IMR-90 (cell line): ENCODE measurements around the gene KCNK10. TPM values are rescaled to one million over a fixed set of nuclear protein-coding genes. Genes with fewer than 3 reads are reported as not detected.

Experiments used
- ATAC-seq: fragments of 200-7000 bp; cut with Tn5 transposase; 2 replicates; pipeline ENCODE4 v1.9.1; 2020; ENCODE audit warnings: low read depth, mild to moderate bottlenecking, moderate library complexity
- BruUV-seq: library from RNA; stranded (reverse); fragments of 400-500 nt; replicated peaks from 2 replicates; lab custom pipeline; 2021; lab: Mats Ljungman, UMichigan
- CTCF ChIA-PET: fragments of 300-600 bp; formaldehyde crosslinking; extraction: SDS; loops from one replicate; lab custom pipeline; 2021; ENCODE audit warnings: antibody characterized with exemption; lab: Yijun Ruan, JAX
- POLR2A ChIA-PET: fragments of 300-600 bp; sonication (Branson Sonifier 250); formaldehyde crosslinking; loops from one replicate; lab custom pipeline; 2022; ENCODE audit warnings: antibody characterized with exemption; ENCODE audit not compliant: unreplicated experiment; lab: Charles Lee
- DNase-seq: peaks from one replicate; pipeline ENCODE4 v3.0.0; 2013
- H2AFZ ChIP-seq: replicated peaks from 2 replicates; pipeline ENCODE3; 2013; ENCODE audit warnings: low read length, mild to moderate bottlenecking; ENCODE audit not compliant: poor library complexity
- H2AK5ac ChIP-seq: 2 replicates; pipeline ENCODE4 v1.6.1; 2013; ENCODE audit warnings: low read depth, low read length, inconsistent platforms
- H2AK9ac ChIP-seq: replicated peaks from 2 replicates; pipeline ENCODE3; 2013; ENCODE audit warnings: mild to moderate bottlenecking, low read depth, low read length, moderate library complexity; ENCODE audit not compliant: poor library complexity
- H2BK120ac ChIP-seq: 2 replicates; pipeline ENCODE4 v1.6.1; 2013; ENCODE audit warnings: low read depth, low read length, inconsistent platforms
- H2BK15ac ChIP-seq: 3 replicates; pipeline ENCODE4 v1.6.1; 2013; ENCODE audit warnings: low read depth, low read length, inconsistent platforms
- H2BK20ac ChIP-seq: 2 replicates; pipeline ENCODE4 v1.6.1; 2013; ENCODE audit warnings: low read depth, mild to moderate bottlenecking, inconsistent platforms, low read length, moderate library complexity
- H2BK5ac ChIP-seq: 2 replicates; pipeline ENCODE4 v1.6.1; 2013; ENCODE audit warnings: mild to moderate bottlenecking, low read depth, low read length, inconsistent platforms; ENCODE audit not compliant: poor library complexity, severe bottlenecking
- H3K14ac ChIP-seq: replicated peaks from 2 replicates; pipeline ENCODE4 v1.6.1; 2013; ENCODE audit warnings: low read depth, low read length, inconsistent platforms
- H3K18ac ChIP-seq: 2 replicates; pipeline ENCODE4 v1.6.1; 2013; ENCODE audit warnings: low read depth, low read length, control low read depth
- H3K23ac ChIP-seq: 2 replicates; pipeline ENCODE4 v1.6.1; 2013; ENCODE audit warnings: low read depth, low read length, inconsistent platforms
- H3K27ac ChIP-seq: 2 replicates; pipeline ENCODE4 v1.5.1; 2013; ENCODE audit warnings: mild to moderate bottlenecking, control low read depth, low read length; ENCODE audit not compliant: insufficient read depth
- H3K27me3 ChIP-seq: 2 replicates; pipeline ENCODE4 v1.6.1; 2013; ENCODE audit warnings: low read length; ENCODE audit not compliant: control insufficient read depth, insufficient read depth
- H3K36me3 ChIP-seq: 2 replicates; pipeline ENCODE4 v1.6.1; 2013; ENCODE audit warnings: low read length, mixed read lengths; ENCODE audit not compliant: control insufficient read depth, insufficient read depth
- H3K4ac ChIP-seq: 2 replicates; pipeline ENCODE4 v1.6.1; 2013; ENCODE audit warnings: low read depth, low read length, inconsistent platforms
- H3K4me1 ChIP-seq: 2 replicates; pipeline ENCODE4 v1.6.1; 2013; ENCODE audit warnings: low read length, mixed read lengths; ENCODE audit not compliant: control insufficient read depth, insufficient read depth
- H3K4me2 ChIP-seq: 2 replicates; pipeline ENCODE4 v1.6.1; 2013; ENCODE audit warnings: low read depth, mild to moderate bottlenecking, control low read depth, low read length, moderate library complexity
- H3K4me3 ChIP-seq: 2 replicates; pipeline ENCODE4 v1.5.1; 2013; ENCODE audit warnings: low read depth, mild to moderate bottlenecking, control low read depth, low read length, moderate library complexity; ENCODE audit not compliant: insufficient read depth
- H3K56ac ChIP-seq: 2 replicates; pipeline ENCODE4 v1.6.1; 2013; ENCODE audit warnings: low read length, inconsistent platforms; ENCODE audit not compliant: insufficient read depth; ENCODE audit errors: extremely low read depth
- H3K79me1 ChIP-seq, 2 experiments: 2 replicates each; pipeline ENCODE4 v1.6.1; 2013; ENCODE audit warnings: low read length in 2 of 2, inconsistent platforms in 1 of 2, low read depth in 1 of 2
- H3K9ac ChIP-seq: 2 replicates; pipeline ENCODE4 v1.6.1; 2013; ENCODE audit warnings: low read depth, low read length, control low read depth
- H3K9me1 ChIP-seq: 2 replicates; pipeline ENCODE4 v1.6.1; 2013; ENCODE audit warnings: low read length, inconsistent platforms; ENCODE audit not compliant: insufficient read depth
- H3K9me3 ChIP-seq: 2 replicates; pipeline ENCODE4 v1.6.1; 2013; ENCODE audit warnings: low read length; ENCODE audit not compliant: control insufficient read depth, insufficient read depth
- H4K20me1 ChIP-seq: 2 replicates; pipeline ENCODE4 v1.6.1; 2013; ENCODE audit warnings: low read length, inconsistent platforms; ENCODE audit not compliant: insufficient read depth
- H4K5ac ChIP-seq: 2 replicates; pipeline ENCODE4 v1.6.1; 2013; ENCODE audit warnings: mild to moderate bottlenecking, low read depth, low read length, control low read depth
- H4K8ac ChIP-seq, 2 experiments: 2 replicates each; pipeline ENCODE4 v1.6.1; 2013; ENCODE audit warnings: low read depth in 2 of 2, low read length in 2 of 2, control low read depth in 1 of 2, inconsistent platforms in 1 of 2
- H4K91ac ChIP-seq: 2 replicates; pipeline ENCODE4 v1.6.1; 2013; ENCODE audit warnings: low read depth, low read length, inconsistent platforms; ENCODE audit not compliant: insufficient read depth
- CHD1 ChIP-seq: IDR thresholded peaks from 2 replicates; pipeline ENCODE4 v1.6.1; 2012; ENCODE audit warnings: low read depth, low read length, improper control_type of control experiment
- MAZ ChIP-seq: IDR thresholded peaks from 2 replicates; pipeline ENCODE4 v1.6.1; 2012; ENCODE audit warnings: low read depth, mild to moderate bottlenecking, low read length, improper control_type of control experiment, moderate library complexity, borderline replicate concordance
- MXI1 ChIP-seq: IDR thresholded peaks from 2 replicates; pipeline ENCODE4 v1.6.1; 2012; ENCODE audit warnings: low read depth, mild to moderate bottlenecking, low read length, moderate library complexity, borderline replicate concordance
- NFE2L2 ChIP-seq: fragments of 150-350 bp; IDR thresholded peaks from 2 replicates; pipeline ENCODE4 v1.6.1; 2016; ENCODE audit warnings: low read depth, mild to moderate bottlenecking, low read length
- POLR2A ChIP-seq: IDR thresholded peaks from 2 replicates; pipeline ENCODE4 v1.6.1; 2012; ENCODE audit warnings: mild to moderate bottlenecking, low read depth, low read length
- WGBS, 2 experiments: methylation state at CpG; one replicate each; pipeline versions ENCODE4 v1.1.5 to v1.1.7; 2013; ENCODE audit warnings: missing lambda C conversion rate in 2 of 2; ENCODE audit not compliant: insufficient read length in 1 of 2; ENCODE audit errors: extremely low coverage in 2 of 2; 5-methylcytosine and 5-hydroxymethylcytosine counted together
- dilution Hi-C: fragments of 300-500 bp; cut with HindIII; formaldehyde crosslinking; loops from one replicate; pipeline ENCODE4 v1.14.3; 2018; ENCODE audit warnings: low sequenced_read_pairs; ENCODE audit not compliant: unreplicated experiment
- in situ Hi-C: fragments of 300-500 bp; cut with MboI; formaldehyde crosslinking; loops from 3 replicates; pipeline ENCODE4 v1.14.3; 2019; ENCODE audit warnings: low sequenced_read_pairs, inconsistent platforms, mixed read lengths
- intact Hi-C: fragments of 100-400 bp; cut with micrococcal nuclease; formaldehyde crosslinking; loops from 2 replicates; pipeline ENCODE4 v1.10.0; 2022
- polyA plus RNA-seq, 3 experiments: library from polyadenylated mRNA; depleted of rRNA; stranded (reverse); fragments of >200 nt; gene quantifications; 2 replicates each; pipeline ENCODE4 v1.2.3, GENCODE V29; 2012; ENCODE audit warnings: low replicate concordance in 1 of 3
- total RNA-seq: library from RNA; depleted of rRNA; stranded (reverse); fragments of >200 nt; gene quantifications from 2 replicates; pipeline ENCODE4 v1.2.3, GENCODE V29; 2012
- TF ChIP-seq, protein P1 (sequence below): fragments of 150-350 bp; IDR thresholded peaks from 2 replicates; pipeline ENCODE4 v1.6.1; 2016; ENCODE audit warnings: low read depth, mild to moderate bottlenecking, low read length, moderate library complexity, borderline replicate concordance
- TF ChIP-seq, protein P2 (sequence below): fragments of 150-350 bp; IDR thresholded peaks from 2 replicates; pipeline ENCODE4 v1.6.1; 2017; ENCODE audit warnings: mild to moderate bottlenecking, antibody characterized with exemption, low read length, low read depth
- TF ChIP-seq, protein P3 (sequence below): conservative IDR thresholded peaks from 2 replicates; pipeline ENCODE4 v1.5.1; 2012; ENCODE audit warnings: mild to moderate bottlenecking, low read depth, low read length, improper control_type of control experiment

KCNK10 gene
- total and polyA plus RNA-seq, 2 of the 4 experiments (the other 2 are of a cell fraction): not detected

DNA sequence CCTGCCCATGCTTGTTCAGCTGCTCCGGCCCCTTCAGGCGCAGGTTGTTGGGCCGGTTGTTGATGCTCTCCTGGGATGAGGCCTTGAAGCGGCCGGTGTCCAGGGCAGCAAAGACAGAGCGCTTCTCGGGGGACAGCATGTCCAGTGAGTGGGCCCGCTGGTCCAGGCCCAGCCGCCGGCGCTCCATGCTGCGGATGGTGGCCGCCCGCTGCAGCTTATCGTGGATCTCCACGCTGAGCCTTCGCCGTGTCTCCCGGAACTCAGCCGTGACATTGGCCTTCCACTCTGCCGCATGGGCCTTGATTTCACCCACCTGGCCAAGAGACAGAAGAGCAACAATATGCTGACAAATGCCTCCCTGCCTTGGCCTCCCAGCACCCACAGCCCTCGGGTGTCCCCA is 137.2 kb downstream of the KCNK10 start:
- POLR2A ChIA-PET: no interaction called here
- WGBS, 2 experiments: 94% methylated on average over 13 of the region's 22 CpGs; no CpG with 5 or more reads in 1 of the 2 experiments
- BruUV-seq: no TSS peak
- CTCF ChIA-PET: no interaction called here
- H3K4me2 ChIP-seq: no peak overlapping the region
- DNase-seq (no peak), ATAC-seq (no peak)
- in situ Hi-C loops (no loop called here), intact Hi-C loops (loop anchor here (5.0 kb wide), 2 partner anchors 239 to 251 kb away; no protein-coding TSS in a partner anchor), dilution Hi-C loops (no loop called here)
- no peak overlapping the region for H3K14ac ChIP-seq
- H3K79me1 ChIP-seq: no peaks in the 10 kb centered on the region
- no peaks in the 10 kb centered on the region for H4K20me1 ChIP-seq
- H4K8ac ChIP-seq: no peak overlapping the region
- H2AK9ac ChIP-seq: no peak overlapping the region
- H3K4ac ChIP-seq: no peak overlapping the region
- no peak overlapping the region for H2BK120ac ChIP-seq
- no peak overlapping the region for H2BK15ac ChIP-seq
- H3K56ac ChIP-seq: no peak overlapping the region
- no peak overlapping the region for H2BK5ac ChIP-seq
- H2BK20ac ChIP-seq: no peak overlapping the region
- no peaks in the 10 kb centered on the region for H3K36me3 ChIP-seq
- H3K4me3 ChIP-seq: no peak overlapping the region
- no peak overlapping the region for H4K5ac ChIP-seq
- no peak overlapping the region for H3K23ac ChIP-seq
- no peak overlapping the region for H3K9ac ChIP-seq
- H3K9me3 ChIP-seq: no peaks in the 10 kb centered on the region
- H3K9me1 ChIP-seq: no peaks in the 10 kb centered on the region
- no peaks in the 10 kb centered on the region; the same call in none of the 2 replicates for H3K27me3 ChIP-seq
- H4K91ac ChIP-seq: no peak overlapping the region
- no peak overlapping the region for H3K18ac ChIP-seq
- no peak overlapping the region for H2AK5ac ChIP-seq
- TF ChIP-seq, protein P1, sequence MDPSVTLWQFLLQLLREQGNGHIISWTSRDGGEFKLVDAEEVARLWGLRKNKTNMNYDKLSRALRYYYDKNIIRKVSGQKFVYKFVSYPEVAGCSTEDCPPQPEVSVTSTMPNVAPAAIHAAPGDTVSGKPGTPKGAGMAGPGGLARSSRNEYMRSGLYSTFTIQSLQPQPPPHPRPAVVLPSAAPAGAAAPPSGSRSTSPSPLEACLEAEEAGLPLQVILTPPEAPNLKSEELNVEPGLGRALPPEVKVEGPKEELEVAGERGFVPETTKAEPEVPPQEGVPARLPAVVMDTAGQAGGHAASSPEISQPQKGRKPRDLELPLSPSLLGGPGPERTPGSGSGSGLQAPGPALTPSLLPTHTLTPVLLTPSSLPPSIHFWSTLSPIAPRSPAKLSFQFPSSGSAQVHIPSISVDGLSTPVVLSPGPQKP: no peak
- TF ChIP-seq CHD1 (no peak), NFE2L2 (no peak), MXI1 (no peak), MAZ (no peak), POLR2A (no peak)
- TF ChIP-seq, protein P2, sequence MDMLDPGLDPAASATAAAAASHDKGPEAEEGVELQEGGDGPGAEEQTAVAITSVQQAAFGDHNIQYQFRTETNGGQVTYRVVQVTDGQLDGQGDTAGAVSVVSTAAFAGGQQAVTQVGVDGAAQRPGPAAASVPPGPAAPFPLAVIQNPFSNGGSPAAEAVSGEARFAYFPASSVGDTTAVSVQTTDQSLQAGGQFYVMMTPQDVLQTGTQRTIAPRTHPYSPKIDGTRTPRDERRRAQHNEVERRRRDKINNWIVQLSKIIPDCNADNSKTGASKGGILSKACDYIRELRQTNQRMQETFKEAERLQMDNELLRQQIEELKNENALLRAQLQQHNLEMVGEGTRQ: no peak
- TF ChIP-seq, protein P3, sequence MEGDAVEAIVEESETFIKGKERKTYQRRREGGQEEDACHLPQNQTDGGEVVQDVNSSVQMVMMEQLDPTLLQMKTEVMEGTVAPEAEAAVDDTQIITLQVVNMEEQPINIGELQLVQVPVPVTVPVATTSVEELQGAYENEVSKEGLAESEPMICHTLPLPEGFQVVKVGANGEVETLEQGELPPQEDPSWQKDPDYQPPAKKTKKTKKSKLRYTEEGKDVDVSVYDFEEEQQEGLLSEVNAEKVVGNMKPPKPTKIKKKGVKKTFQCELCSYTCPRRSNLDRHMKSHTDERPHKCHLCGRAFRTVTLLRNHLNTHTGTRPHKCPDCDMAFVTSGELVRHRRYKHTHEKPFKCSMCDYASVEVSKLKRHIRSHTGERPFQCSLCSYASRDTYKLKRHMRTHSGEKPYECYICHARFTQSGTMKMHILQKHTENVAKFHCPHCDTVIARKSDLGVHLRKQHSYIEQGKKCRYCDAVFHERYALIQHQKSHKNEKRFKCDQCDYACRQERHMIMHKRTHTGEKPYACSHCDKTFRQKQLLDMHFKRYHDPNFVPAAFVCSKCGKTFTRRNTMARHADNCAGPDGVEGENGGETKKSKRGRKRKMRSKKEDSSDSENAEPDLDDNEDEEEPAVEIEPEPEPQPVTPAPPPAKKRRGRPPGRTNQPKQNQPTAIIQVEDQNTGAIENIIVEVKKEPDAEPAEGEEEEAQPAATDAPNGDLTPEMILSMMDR: no peak
- H2AFZ ChIP-seq: no peak overlapping the region
- H3K27ac ChIP-seq: no peak overlapping the region
- peaks cover 4% of the 10 kb centered on the region; the same call in 1 of the 2 replicates for H3K4me1 ChIP-seq
